D721Med (cell line): ENCODE data around the gene CNOT6L.

ENCODE experiments used
- DNase-seq: peaks from one replicate; pipeline ENCODE4 v3.0.0; 2011; ENCODE audit warnings: low spot score; ENCODE audit not compliant: insufficient read length
- FAIRE-seq: peaks from 2 replicates; lab custom pipeline; 2011; peaks lifted over from hg19 to GRCh38; lab: Jason Lieb, UNC
- TF ChIP-seq, protein P1 (sequence below): IDR thresholded peaks from 2 replicates; pipeline ENCODE4 v1.5.1; 2012; ENCODE audit warnings: mild to moderate bottlenecking, control low read depth; ENCODE audit not compliant: insufficient read depth; ENCODE audit errors: missing control alignments

CNOT6L gene

DNA sequence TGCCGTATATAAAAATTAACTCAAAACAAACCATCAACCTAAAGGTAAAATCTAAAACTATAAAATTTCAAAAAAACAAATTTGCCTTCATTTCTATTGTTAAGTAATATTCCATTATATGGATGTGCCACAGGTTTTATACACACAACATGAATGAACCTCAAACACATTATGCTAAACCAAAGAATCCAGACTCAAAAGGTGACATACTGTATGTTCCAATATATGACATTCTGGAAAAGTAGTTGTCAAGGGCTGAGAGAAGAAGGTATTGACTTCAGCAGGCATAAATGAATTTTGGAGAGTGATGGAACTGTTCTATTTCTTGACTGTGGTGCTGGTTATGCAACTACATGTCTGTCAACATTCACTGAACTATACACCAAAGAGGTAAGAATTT lies 56.6 kb downstream of the CNOT6L start:
- FAIRE-seq (no peak), DNase-seq (no peak)
- TF ChIP-seq, protein P1, sequence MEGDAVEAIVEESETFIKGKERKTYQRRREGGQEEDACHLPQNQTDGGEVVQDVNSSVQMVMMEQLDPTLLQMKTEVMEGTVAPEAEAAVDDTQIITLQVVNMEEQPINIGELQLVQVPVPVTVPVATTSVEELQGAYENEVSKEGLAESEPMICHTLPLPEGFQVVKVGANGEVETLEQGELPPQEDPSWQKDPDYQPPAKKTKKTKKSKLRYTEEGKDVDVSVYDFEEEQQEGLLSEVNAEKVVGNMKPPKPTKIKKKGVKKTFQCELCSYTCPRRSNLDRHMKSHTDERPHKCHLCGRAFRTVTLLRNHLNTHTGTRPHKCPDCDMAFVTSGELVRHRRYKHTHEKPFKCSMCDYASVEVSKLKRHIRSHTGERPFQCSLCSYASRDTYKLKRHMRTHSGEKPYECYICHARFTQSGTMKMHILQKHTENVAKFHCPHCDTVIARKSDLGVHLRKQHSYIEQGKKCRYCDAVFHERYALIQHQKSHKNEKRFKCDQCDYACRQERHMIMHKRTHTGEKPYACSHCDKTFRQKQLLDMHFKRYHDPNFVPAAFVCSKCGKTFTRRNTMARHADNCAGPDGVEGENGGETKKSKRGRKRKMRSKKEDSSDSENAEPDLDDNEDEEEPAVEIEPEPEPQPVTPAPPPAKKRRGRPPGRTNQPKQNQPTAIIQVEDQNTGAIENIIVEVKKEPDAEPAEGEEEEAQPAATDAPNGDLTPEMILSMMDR: no peak

- DNase-seq (no peak), FAIRE-seq (no peak)
- TF ChIP-seq, protein P1: no peak
Measured at GRCh38 chr4:77761595-77761994, 57.6 kb downstream of the CNOT6L start.

DNA sequence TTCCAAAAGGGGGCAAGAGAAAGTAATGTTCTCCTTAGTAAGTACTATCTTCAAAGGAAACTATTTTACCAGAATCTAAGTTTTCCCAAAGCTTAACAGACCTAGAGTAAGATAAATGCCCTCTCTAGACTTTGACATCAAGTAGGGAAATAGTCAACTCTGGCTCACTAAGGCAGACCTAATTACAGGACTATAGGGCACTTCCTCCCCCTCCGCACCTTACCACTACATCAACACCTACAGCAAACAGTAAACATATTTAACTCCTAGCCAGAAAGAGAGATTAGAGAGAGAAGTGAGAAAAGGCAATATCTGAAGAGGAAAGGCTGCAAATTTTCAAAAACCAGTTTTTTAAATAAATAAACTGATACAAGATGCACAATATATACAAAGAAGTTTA lies 60.4 kb downstream of the CNOT6L start:
- DNase-seq: no peak
- TF ChIP-seq, protein P1: no peak

DNA sequence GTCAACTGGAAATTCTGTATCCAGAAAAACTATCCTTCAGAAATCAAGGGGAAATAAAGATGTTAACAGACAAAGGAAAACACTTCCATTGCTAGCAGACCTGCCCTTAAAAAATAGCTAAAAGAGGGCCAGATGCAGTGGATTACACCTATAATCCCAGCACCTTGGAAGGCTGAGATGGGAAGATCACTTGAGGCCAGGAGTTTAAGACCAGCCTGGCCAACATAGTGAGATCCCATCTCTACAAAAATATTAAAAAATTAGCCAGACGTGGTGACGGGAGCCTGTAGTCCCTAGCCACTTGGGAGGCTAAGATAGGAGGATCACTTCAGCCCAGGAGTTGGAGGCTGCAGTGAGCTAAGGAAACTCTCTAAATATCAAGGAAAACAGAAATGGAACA lies 67.4 kb downstream of the CNOT6L start:
- TF ChIP-seq, protein P1: no peak
- no peak for FAIRE-seq
- no peak for DNase-seq

More for the DNA sequence above, 60.4 kb downstream of the CNOT6L start:
- FAIRE-seq: no peak

DNA sequence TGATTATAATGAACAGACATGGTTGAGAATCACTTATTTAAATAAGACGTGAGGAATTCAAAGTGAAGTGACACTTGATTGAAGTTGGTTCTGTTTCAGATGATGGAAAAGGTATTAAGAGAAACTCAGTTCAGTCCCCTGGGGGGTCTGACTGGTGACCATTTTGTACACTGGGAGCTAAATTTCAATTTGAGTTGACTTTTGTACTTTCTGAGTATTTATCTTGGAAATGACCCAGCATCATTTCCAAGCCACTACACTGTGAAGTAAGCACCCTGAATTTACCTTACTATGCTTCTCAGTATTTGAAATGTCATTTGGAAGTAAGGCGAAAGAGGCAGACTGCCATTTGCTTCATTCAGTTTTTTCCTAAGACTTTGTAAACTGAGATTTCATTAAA lies 73.4 kb downstream of the CNOT6L start:
- no peak for DNase-seq
- TF ChIP-seq, protein P1: no peak
- FAIRE-seq: no peak

DNA sequence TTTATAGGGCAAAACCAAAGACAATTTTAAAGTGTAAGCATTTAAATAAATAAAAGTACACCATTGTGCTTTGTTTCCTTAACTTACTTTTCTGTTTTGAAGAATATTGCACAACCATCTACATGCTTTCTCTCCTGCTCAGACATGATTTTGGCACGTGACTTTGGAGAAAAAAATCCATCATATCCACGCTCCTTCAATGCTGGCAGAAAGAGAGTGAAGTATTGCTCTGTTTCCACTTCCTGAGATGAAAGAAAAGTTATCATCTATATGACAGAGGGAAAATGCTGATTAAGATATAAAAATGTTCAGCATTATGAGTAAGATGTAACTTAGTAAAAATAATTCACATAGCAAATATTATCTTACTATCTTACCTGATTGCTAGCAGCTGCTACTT lies 77.1 kb downstream of the CNOT6L start:
- TF ChIP-seq, protein P1: no peak
- no peak for DNase-seq
- FAIRE-seq: no peak

GRCh38 chr4:77740480-77740879 lies 78.7 kb downstream of the CNOT6L start:
- DNase-seq (no peak), FAIRE-seq (no peak)

More at GRCh38 chr4:77740480-77740879, 78.7 kb downstream of the CNOT6L start:
- TF ChIP-seq, protein P1: no peak
